Aorta (tissue), 5 donors: Measurements from ENCODE around the gene CARTPT. TPM values are rescaled to one million over a fixed set of nuclear protein-coding genes. Genes with fewer than 3 reads are reported as not detected.

Source experiments
- ATAC-seq: fragments of 200-7000 bp; cut with Tn5 transposase; one replicate; pipeline ENCODE4 v1.9.1; 2022; ENCODE audit warnings: moderate library complexity; ENCODE audit not compliant: low FRiP score
- DNase-seq, 2 donors: peaks; one replicate each; pipeline ENCODE4 v3.0.0-alpha.2; 2020
- H3K27ac ChIP-seq, 2 donors: one replicate each; pipeline ENCODE4 v1.5.1; 2013; ENCODE audit warnings: low read length in 2 of 2, mild to moderate bottlenecking in 2 of 2, moderate library complexity in 2 of 2, control low read depth in 1 of 2, inconsistent platforms in 1 of 2, low read depth in 1 of 2
- H3K27me3 ChIP-seq, 2 donors: one replicate each; pipeline ENCODE4 v1.6.1; 2013; ENCODE audit warnings: control low read depth in 1 of 2, low read length in 1 of 2, mild to moderate bottlenecking in 1 of 2, moderate library complexity in 1 of 2; ENCODE audit not compliant: insufficient read depth in 2 of 2, control insufficient read depth in 1 of 2
- H3K36me3 ChIP-seq, 2 donors: one replicate each; pipeline ENCODE4 v1.6.1; 2013; ENCODE audit warnings: control low read depth in 1 of 2, low read length in 1 of 2, mild to moderate bottlenecking in 1 of 2; ENCODE audit not compliant: insufficient read depth in 2 of 2, control insufficient read depth in 1 of 2
- H3K4me1 ChIP-seq, 2 donors: one replicate each; pipeline ENCODE4 v1.6.1; 2013; ENCODE audit warnings: low read length in 2 of 2, control low read depth in 1 of 2, mild to moderate bottlenecking in 1 of 2, moderate library complexity in 1 of 2; ENCODE audit not compliant: insufficient read depth in 2 of 2, control insufficient read depth in 1 of 2
- H3K4me3 ChIP-seq, 2 donors: one replicate each; pipeline ENCODE4 v1.5.1; 2013; ENCODE audit warnings: low read length in 2 of 2, control low read depth in 1 of 2, mild to moderate bottlenecking in 1 of 2
- H3K9me3 ChIP-seq: one replicate; pipeline ENCODE4 v1.6.1; 2013; ENCODE audit warnings: mild to moderate bottlenecking, low read length; ENCODE audit not compliant: control insufficient read depth
- intact Hi-C, 2 donors: fragments of 100-400 bp; cut with DNase I; formaldehyde crosslinking; loops; one replicate each; pipeline versions ENCODE4 v1.14.2 to v1.15.0; 2022
- polyA plus RNA-seq, 2 donors: library from polyadenylated mRNA; stranded (reverse); fragments of 200-250 nt; gene quantifications; one replicate each; pipeline ENCODE4 v1.2.3, GENCODE V29; 2013
- total RNA-seq, 2 donors: library from RNA; stranded (reverse); fragmentation: NEBNext Ultra II Directional; extraction: Animal tissue kit (Norgen Biotek cat#: 25700); gene quantifications; one replicate each; pipeline ENCODE4 v1.2.1, GENCODE V29; 2021
- donor health status: healthy with polysubstance abuse.
- donor health status: Bipolar disorder and iron deficiency.
- donor health status: DM: no; HTN: no; CAD: no.
- donor health status: DM: no; HTN: no; CAD: no.
- donor health status: DM: yes; HTN: yes; CAD: no.

Gene CARTPT
- total and polyA plus RNA-seq, 4 donors: 0.51 to 30.8 TPM; not detected in 2

DNA sequence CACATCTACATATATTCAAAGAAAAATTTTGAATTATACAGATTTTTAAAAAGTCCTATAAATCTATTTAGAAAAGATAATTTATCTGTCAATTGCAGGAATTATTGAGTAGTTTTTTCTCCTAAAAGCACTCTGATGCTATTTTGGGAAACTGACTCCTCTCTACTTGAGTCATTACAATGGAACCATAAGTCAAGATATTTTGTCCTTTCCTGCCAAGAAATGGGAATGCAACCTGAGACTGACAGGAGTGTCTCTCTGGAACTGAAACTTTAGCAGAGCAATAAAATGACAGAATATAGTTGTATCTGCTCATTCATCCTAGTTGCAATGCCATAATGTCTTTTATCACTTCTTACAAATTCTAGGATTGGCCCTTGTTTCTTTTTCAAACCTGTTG, 48.6 kb downstream of the CARTPT start:
- Histone ChIP-seq H3K4me1 (no peaks in the 10 kb centered on the region), H3K9me3 (no peaks in the 10 kb centered on the region), H3K27me3 (no peaks in the 10 kb centered on the region), H3K27ac (no peak overlapping the region), H3K4me3 (no peak overlapping the region), H3K36me3 (no peaks in the 10 kb centered on the region)
- intact Hi-C loops: no loop called here
- ATAC-seq (no peak), DNase-seq (no peak)

DNA sequence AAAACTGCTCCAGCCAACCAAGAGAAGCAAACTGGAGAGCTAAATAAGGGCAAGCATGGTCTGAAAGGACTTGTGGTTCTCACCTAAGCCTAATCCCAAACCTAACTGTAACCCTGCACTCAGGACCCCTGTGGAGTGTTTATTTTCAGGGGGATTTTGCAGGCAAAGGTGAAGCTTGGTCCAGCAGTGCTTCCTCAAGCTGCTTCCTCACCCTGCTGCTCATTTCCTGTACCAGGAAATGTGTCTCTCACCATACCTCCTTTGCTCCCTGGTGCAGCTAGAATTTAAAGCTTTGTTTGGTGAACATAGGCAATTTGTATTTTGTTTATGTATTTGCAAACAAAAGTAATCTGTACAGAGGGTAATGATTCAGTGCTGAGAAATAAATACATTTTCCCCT, 50.2 kb downstream of the CARTPT start:
- Histone ChIP-seq H3K36me3 (no peaks in the 10 kb centered on the region), H3K27me3 (no peaks in the 10 kb centered on the region), H3K27ac (no peak overlapping the region), H3K9me3 (no peaks in the 10 kb centered on the region), H3K4me1 (no peaks in the 10 kb centered on the region), H3K4me3 (no peak overlapping the region)
- ATAC-seq (no peak), DNase-seq (no peak)
- intact Hi-C loops: no loop called here

DNA sequence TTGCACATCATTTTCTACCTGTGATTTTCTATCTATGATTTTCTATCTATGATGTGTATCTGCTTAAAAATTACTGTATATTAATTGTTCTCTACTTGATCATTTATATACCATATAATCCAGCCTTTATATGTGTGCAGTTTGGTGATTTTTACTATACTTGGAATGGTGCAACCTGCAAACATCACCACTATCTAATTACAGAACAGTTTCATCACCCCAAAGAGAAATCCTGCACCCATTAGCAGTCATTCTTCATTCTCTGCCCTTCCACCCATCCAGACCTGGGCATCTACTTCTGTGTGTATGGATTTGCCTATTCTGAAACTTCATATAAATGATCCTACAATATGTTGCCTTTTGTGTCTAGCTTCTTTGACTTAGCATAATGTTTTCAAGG, 51.3 kb downstream of the CARTPT start:
- DNase-seq (no peak), ATAC-seq (no peak)
- intact Hi-C loops: no loop called here
- Histone ChIP-seq H3K4me1 (no peaks in the 10 kb centered on the region), H3K36me3 (no peaks in the 10 kb centered on the region), H3K27ac (no peak overlapping the region), H3K9me3 (no peaks in the 10 kb centered on the region), H3K27me3 (no peaks in the 10 kb centered on the region), H3K4me3 (no peak overlapping the region)

Other genes starting within 250 kb of the CARTPT start
- gene MCCC2, start 131.9 kb upstream of the CARTPT start, total RNA-seq: 10 to 100 TPM; 26.9 to 27.4 TPM
- 10 to 100 TPM; 17.4 to 23.8 TPM for gene MCCC2, start 131.9 kb upstream of the CARTPT start, polyA plus RNA-seq